KOPT-K1 (cell line): ENCODE data around the gene LRMDA.
"Not testable (repeated sequence)": the region's sequence is repeated elsewhere in the genome, so short reads cannot be mapped to it uniquely, and the experiment has no call there.

ENCODE experiments used
- H3K27ac ChIP-seq: fragments of 200-600 bp; sonication (generic); 2 replicates; pipeline ENCODE4 v1.5.1; 2016; ENCODE audit warnings: antibody characterized with exemption, mild to moderate bottlenecking, low read depth, low read length; ENCODE audit not compliant: poor library complexity, severe bottlenecking
- H3K36me3 ChIP-seq: fragments of 200-600 bp; sonication (generic); 2 replicates; pipeline ENCODE4 v1.5.1; 2017; ENCODE audit warnings: antibody characterized with exemption, mild to moderate bottlenecking, low read length, moderate library complexity; ENCODE audit not compliant: insufficient read depth
- H3K9me3 ChIP-seq: fragments of 200-600 bp; sonication (generic); 2 replicates; pipeline ENCODE4 v1.5.1; 2017; ENCODE audit warnings: antibody characterized with exemption, low read length, mild to moderate bottlenecking; ENCODE audit not compliant: insufficient read depth, poor library complexity, severe bottlenecking

Gene LRMDA

DNA sequence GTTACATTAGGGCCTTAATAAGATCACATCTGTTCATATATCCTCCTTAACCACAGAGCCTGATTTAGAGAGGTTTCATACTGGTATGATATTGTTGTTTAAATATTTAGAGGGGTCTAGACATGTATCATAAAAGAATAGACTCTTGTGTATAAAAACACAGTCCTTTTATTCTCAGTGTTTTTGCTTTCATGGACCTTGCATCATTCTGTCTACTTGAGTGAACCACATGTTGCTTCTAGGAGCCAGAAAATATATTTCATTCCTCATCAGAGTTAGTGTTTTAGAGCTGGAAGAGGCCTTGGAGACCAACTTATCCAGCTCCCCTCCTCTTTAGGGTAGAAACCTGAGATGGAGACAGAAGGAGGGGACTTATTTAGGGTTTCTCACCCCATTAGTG lies 312.8 kb downstream of the LRMDA start:
- Histone ChIP-seq H3K27ac (no peak overlapping the region), H3K36me3 (no peaks in the 10 kb centered on the region), H3K9me3 (no peaks in the 10 kb centered on the region)

DNA sequence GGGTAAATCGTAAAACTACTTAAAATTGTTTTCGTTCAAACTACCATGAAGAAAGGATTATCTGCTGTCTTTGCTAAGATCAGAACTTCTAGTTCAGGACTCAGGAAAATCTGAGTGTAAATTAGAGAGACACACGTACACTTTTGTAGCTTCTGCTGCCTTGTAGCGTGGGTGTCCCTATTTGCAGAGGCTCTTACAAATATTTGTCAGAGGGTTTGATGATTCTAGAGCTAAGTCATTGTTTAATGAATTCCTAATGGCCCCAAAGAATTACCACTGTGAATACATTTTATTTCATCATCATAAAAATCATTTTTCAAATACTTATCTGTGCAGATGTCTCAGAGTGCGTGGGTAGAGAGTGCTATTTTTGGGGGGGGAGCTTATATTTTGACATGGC lies 314.9 kb downstream of the LRMDA start:
- Histone ChIP-seq H3K9me3 (no peaks in the 10 kb centered on the region), H3K27ac (no peak overlapping the region), H3K36me3 (no peaks in the 10 kb centered on the region)

DNA sequence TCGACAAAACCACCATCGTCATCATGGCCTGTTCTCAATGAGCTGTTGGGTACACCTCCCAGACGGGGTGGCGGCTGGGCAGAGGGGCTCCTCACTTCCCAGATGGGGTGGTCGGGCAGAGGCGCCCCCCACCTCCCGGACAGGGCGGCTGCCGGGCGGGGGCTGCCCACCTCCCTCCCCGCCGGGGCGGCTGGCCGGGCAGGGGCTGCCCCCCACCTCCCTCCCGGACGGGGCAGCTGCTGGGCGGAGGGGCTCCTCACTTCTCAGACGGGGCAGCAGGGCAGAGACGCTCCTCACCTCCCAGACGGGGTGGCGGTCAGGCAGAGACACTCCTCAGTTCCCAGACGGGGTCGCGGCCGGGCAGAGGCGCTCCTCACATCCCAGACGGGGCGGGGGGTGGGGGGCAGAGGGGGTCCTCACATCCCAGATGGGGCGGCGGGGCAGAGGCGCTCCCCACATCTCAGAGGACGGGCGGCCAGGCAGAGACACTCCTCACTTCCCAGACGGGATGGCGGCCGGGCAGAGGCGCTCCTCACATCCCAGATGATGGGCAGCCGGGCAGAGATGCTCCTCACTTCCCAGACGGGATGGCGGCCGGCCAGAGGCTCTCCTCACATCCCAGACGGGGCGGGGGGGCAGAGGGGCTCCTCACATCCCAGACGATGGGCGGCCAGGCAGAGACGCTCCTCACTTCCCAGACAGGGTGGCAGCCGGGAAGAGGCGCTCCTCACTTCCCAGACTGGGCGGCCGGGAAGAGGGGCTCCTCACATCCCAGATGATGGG lies 318.9 kb downstream of the LRMDA start:
- H3K9me3 ChIP-seq, H3K36me3 ChIP-seq, H3K27ac ChIP-seq: not testable (repeated sequence)

DNA sequence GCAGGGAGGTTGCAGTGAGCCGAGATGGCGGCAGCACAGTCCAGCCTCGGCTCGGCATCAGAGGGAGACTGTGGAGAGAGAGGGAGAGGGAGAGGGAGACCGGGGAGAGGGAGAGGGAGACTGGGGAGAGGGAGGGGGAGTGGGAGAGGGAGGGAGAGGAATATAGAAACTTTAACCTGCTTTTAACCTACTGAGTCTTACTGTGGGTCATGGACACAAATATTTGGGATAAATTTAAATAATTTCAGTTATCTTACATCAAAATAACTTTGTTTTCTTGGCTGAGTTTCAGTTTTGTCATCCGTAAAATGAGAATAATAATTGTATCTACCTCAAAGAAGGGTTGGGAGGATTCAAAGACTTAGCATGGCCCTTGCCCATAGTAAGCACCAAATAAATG lies 319.8 kb downstream of the LRMDA start:
- Histone ChIP-seq H3K9me3 (no peaks in the 10 kb centered on the region), H3K36me3 (no peaks in the 10 kb centered on the region), H3K27ac (no peak overlapping the region)

DNA sequence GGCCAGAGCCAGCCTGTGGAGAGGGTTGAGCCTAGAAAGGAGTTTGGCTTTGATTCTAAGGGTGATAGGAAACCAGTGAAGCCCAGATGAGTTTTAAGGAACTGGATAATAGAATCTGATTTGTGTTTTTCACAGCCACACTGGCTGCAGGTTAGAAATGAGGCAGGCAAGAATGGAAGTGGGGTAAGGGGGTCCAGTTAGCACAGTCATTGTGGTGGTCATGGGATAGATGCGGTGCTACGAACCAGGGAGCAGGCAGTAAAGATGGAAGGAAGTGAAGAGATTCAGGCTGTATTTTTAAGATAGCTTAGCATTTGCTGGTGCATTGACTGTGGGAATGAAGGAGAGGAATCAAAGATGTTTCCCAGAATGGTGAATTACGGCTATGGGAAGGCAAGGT lies 322.2 kb downstream of the LRMDA start:
- Histone ChIP-seq H3K36me3 (no peaks in the 10 kb centered on the region), H3K27ac (no peak overlapping the region), H3K9me3 (no peaks in the 10 kb centered on the region)

DNA sequence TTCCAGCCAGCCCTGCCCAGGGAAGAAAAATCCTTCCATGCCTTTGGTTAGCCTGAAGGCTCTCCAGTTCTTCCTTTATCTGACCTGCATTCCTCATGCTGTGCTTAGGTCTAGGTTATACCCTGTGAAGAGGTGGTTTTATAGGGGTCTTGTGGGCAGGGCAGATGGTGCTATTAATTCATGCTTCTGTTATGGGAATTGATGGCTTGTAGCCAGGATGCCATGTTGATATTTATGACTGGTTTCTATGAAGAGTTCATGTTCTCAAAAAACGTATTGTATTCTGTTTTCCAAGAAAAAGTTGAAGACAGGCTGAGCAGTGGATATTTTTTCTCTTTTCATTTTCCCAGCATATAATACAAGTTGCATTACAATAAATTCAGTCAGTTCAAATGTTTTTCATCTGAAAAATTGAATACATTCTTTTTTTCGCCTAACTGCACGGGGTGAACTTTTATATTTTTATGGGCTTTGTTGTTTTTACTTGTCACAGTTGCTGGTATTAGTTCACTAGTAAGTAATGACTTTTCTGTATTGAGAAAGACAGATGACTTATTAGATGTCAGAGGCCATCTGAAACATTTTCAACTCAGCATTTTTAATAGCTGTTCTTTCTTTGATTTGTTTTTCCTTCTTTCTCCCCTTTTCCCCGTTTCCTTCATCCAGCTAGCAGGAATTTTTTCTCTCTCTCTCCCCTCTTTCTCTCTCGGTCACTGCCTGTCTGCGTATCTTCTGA lies 322.8 kb downstream of the LRMDA start:
- Histone ChIP-seq H3K36me3 (no peaks in the 10 kb centered on the region), H3K9me3 (no peaks in the 10 kb centered on the region), H3K27ac (no peak overlapping the region)

DNA sequence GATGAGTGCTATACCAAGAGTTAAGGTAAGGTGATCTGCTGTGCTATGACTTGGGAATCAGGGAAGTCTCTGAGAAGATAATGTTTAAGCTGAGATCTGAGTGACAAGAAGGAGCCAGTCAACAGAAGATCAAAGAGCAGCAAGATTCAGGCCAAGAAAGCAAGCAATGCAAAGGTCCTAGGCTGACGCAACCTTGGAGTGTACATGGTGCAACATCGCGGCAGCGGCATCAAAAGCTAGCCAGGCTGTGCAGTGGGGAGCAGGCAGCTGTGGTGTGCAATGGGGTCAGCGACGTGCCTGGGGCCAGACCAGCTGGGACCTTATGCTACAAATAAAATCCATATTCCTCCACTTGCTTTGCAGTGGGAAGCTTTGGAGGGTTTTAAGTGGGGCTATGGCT lies 324.1 kb downstream of the LRMDA start:
- Histone ChIP-seq H3K36me3 (no peaks in the 10 kb centered on the region), H3K27ac (no peak overlapping the region), H3K9me3 (no peaks in the 10 kb centered on the region)

DNA sequence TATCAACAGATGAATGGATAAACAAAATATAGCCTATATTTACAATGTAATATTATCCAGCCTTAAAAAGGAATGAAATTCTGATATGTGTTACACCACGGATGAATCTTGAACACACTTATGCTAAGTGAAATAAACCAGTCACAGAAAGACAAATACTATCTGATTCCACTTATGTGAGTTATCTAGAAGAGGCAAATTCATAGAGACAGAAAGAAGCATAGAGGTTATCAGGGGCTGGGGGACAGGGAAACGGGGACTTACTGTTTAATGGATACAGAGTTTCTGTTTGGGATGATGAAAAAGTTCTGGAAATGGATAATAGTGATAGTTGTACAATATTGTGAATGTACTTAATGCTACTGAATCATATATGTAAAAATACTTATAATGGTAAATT lies 329.9 kb downstream of the LRMDA start:
- no peak overlapping the region for H3K27ac ChIP-seq
- H3K9me3 ChIP-seq = no peaks in the 10 kb centered on the region
- no peaks in the 10 kb centered on the region for H3K36me3 ChIP-seq

DNA sequence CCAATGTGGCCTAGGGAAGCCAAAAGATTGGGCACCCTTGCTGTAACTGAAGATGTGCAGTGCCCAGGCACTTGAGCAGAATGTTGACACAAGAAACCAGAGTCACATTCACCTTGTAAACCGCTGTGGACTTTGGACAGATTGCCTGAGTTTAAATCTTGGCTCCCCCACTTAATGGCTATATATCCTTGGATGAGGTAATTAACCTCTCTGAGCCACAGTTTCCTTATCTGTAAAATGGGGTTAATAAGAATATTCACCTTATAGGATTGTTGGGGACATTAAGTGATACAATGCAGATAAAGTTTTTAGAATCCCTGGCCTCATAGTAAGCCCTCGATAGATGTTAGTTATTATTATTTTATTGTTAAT lies 331.0 kb downstream of the LRMDA start:
- Histone ChIP-seq H3K9me3 (no peaks in the 10 kb centered on the region), H3K36me3 (no peaks in the 10 kb centered on the region), H3K27ac (no peak overlapping the region)

DNA sequence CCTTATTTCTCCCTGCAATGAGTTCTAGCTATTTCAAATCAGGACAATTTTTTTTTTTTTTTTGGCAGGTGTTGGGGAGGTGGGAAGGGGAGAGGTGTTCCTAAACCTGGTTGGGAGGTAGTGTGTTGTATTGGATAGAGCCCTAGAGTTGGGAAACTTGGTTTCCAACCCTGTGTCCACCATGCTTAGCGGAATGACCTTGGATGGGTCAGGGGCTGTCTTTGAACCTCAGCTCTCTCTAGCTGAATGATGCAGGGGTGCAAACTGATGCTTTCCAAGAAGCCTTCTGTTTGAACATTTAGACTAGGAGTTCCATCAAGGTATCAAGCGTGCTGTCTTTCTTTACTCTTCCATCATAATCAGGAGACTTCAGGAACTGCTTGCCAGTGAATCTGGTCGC lies 332.2 kb downstream of the LRMDA start:
- H3K36me3 ChIP-seq = no peaks in the 10 kb centered on the region
- H3K27ac ChIP-seq = no peak overlapping the region
- H3K9me3 ChIP-seq = no peaks in the 10 kb centered on the region

DNA sequence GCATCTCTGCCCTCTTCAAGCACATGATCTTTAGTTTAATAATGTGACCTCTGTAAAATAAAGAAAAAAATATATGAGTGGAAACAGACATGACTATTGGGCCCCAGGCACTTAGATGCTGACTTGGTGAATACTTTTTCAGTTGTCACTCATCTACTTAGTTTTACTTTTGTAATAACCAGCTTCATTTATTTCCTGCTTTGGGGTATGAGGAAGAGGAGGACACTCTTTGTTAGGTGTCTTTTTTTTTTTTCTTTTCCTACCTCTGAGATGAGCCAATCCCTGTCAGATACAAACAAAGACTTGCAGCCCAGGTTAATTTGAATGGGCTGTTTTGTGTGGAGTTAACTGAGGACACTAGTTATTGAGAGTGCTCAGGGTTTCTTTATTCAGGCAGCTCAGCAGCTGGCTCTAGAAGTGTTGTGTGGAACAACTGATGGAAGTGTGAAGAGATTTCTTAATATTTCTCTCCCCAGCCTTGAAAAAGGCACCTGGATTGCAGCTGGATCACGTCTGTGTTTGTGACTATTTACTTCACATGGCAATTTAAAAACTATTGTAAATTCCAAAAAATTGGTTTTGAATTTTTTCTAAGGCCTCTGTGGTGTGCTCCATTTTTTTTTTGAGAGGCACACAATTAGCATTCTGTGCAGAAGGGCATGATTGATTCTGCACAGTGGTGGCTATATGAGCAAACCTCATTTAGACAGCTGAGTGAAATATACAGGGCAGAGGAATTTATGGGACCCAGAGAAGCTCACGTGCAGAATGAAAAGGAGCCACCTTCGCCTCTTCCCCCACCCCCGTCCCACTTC lies 333.8 kb downstream of the LRMDA start:
- Histone ChIP-seq H3K36me3 (no peaks in the 10 kb centered on the region), H3K27ac (no peak overlapping the region), H3K9me3 (no peaks in the 10 kb centered on the region)

DNA sequence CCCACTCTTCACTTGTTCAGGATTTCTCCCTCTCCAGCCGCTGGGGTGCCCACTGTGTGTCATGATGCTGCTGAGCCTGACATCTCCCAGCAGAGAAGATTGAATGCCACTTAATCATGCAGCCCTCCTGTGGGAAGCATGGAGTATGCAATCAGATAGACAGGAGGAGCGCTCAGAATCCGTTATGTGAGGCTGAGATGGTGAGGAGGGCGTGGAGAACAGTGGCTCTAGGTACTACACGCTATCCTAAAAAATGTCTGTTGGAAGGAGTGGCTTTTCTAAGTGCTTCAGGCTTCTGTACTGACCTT lies 334.3 kb downstream of the LRMDA start:
- Histone ChIP-seq H3K9me3 (no peaks in the 10 kb centered on the region), H3K36me3 (no peaks in the 10 kb centered on the region), H3K27ac (no peak overlapping the region)

DNA sequence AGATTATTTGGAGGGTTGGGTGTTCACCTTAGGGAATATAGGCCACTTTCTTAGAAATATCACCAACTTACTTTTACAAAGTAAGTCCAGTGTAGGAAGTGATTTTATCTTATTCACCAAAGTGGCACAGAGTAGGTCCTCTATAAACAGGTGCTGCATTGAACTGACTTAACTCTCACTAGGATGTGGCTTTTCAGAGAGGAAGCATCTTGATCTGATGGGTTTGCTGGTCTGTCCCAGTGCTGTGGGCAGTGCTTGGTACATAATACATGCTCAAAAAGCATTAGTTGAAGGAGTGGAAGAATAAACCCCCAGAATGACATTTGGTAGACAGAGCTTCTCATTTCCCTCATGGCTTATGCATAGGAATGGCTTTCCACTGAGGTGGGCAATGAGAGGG lies 334.7 kb downstream of the LRMDA start:
- no peaks in the 10 kb centered on the region for H3K9me3 ChIP-seq
- no peaks in the 10 kb centered on the region for H3K36me3 ChIP-seq
- H3K27ac ChIP-seq = no peak overlapping the region

DNA sequence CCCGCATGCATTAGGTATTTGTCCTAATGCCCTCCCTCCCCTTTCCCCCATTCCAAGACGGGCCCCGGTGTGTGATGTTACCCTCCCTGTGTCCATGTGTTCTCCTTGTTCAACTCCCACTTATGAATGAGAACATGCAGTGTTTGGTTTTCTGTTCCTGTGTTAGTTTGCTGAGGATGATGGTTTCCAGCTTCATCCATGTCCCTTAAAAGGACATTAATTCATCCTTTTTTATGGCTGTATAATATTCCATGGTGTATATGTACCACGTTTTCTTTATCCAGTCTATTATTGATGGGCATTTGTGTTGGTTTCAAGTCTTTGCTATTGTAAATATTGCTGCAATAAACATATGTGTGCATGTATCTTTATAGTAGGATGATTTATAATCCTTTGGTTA lies 335.3 kb downstream of the LRMDA start:
- H3K27ac ChIP-seq, H3K36me3 ChIP-seq, H3K9me3 ChIP-seq: not testable (repeated sequence)

DNA sequence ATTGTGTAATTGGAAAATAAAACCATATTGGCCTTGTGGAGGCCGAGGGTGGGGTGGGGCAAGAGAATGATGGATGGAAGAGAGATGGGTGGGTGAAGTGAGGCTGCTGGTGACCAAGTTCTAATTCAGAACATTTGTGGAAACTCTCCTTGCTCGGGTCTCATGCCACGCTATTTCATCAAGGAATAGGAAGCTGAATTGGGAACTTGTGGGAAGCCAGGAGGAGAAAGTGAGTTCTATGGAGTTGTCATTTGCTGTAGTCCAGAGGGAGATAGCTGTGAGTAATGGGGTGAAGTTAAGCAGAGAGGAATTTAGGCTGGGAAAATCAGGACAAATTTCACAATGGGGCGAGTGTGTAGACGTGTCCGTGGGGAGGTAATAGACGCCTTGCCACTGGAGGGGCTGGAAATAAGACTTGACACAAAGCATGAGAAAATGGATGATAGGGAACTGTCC lies 339.2 kb downstream of the LRMDA start:
- Histone ChIP-seq H3K36me3 (no peaks in the 10 kb centered on the region), H3K27ac (no peak overlapping the region), H3K9me3 (no peaks in the 10 kb centered on the region)
